ENCODE measurements around the gene ARCN1. TPM values are rescaled to one million over a fixed set of nuclear protein-coding genes. Genes with fewer than 3 reads are reported as not detected.

Gene ARCN1
- total and polyA plus RNA-seq, 2 donors (not counting 1 experiment from before 2014, with no cell fraction given) = 116 to 387 TPM

DNA sequence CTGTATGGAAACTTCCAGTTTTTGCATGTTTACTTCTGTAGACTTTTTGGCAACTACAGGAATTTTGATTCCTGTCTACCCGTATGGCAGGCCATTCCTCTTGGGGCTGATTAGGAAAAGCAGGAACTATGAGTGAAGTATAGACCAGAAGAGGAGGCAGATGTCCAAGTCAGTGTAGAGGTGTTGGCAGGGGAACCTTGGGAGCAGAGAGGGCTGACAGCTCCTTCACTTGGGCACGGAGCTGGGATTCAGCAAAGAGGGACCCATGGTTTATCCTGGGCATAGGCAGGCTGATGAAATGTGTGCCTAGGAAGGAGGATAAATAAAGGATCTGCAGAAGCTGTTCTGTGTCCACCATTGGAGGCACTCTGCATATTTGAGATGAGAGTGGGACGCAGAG lies 74.2 kb downstream of the ARCN1 start:
- no peaks in the 10 kb centered on the region for H3K9me3 ChIP-seq (ENCODE audit: control insufficient read depth, insufficient read depth, low read depth, low read length)
- no peak overlapping the region for H2AFZ ChIP-seq (ENCODE audit: low read length)
- H4K20me1 ChIP-seq (ENCODE audit: control insufficient read depth, extremely low read depth, insufficient read depth, low read length) = no peaks in the 10 kb centered on the region
- TF ChIP-seq EZH2 (IDR thresholded peaks at IDR 0.05; ENCODE audit: low read length, missing control alignments) = no peak
- TF ChIP-seq, protein P1, sequence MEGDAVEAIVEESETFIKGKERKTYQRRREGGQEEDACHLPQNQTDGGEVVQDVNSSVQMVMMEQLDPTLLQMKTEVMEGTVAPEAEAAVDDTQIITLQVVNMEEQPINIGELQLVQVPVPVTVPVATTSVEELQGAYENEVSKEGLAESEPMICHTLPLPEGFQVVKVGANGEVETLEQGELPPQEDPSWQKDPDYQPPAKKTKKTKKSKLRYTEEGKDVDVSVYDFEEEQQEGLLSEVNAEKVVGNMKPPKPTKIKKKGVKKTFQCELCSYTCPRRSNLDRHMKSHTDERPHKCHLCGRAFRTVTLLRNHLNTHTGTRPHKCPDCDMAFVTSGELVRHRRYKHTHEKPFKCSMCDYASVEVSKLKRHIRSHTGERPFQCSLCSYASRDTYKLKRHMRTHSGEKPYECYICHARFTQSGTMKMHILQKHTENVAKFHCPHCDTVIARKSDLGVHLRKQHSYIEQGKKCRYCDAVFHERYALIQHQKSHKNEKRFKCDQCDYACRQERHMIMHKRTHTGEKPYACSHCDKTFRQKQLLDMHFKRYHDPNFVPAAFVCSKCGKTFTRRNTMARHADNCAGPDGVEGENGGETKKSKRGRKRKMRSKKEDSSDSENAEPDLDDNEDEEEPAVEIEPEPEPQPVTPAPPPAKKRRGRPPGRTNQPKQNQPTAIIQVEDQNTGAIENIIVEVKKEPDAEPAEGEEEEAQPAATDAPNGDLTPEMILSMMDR (conservative IDR thresholded peaks at IDR 0.05 in 1 of 2, IDR thresholded peaks at IDR 0.05 in 1 of 2; ENCODE audit: low read depth in 1 of 2, low read length in 2 of 2) = no peak
- H3K4me1 ChIP-seq (ENCODE audit: control insufficient read depth, extremely low read depth, insufficient read depth, low read length) = no peaks in the 10 kb centered on the region
- no peak for DNase-seq (ENCODE audit: low read depth in 2 of 2)
- H3K79me2 ChIP-seq (ENCODE audit: control insufficient read depth, insufficient read depth, low read length) = no peaks in the 10 kb centered on the region
- H3K4me2 ChIP-seq (ENCODE audit: extremely low read depth, insufficient read depth, low read length) = no peak overlapping the region
- H3K9ac ChIP-seq (ENCODE audit: insufficient read depth, low read length) = no peak overlapping the region
- peaks cover 44% of the 10 kb centered on the region for H3K36me3 ChIP-seq (ENCODE audit: control insufficient read depth, insufficient read depth, low read length)
- H3K4me3 ChIP-seq (replicated peaks in 1 of 4; ENCODE audit: control extremely low read depth in 1 of 4, insufficient read depth in 1 of 4, low read depth in 3 of 4, low read length in 4 of 4) = no peak overlapping the region
- H3K27me3 ChIP-seq (ENCODE audit: control insufficient read depth, insufficient read depth, low read length) = no peaks in the 10 kb centered on the region
- H3K27ac ChIP-seq (ENCODE audit: insufficient read depth, low read length) = no peak overlapping the region

DNA sequence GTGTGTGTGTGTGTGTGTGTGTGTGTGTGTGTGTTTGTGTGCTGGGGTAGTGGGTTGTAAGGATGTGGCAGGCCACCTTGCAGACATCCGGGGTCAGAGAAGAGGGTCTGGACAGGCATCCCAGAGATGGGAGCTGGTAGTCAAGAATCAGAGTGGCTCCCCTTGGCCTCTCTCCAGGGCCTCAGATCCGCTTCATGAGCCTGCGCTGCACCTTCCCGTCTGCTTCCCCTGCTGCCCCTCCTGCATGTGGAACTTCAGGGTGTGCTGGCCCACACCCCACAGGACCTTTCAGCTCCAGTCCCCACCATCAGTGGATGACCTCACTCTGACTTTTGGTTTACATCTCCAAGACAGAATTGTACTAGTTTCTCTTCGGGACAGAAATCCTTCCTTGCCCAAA lies 76.1 kb downstream of the ARCN1 start:
- Histone ChIP-seq H3K36me3 (ENCODE audit: control insufficient read depth, insufficient read depth, low read length) (peaks cover 40% of the 10 kb centered on the region), H2AFZ (ENCODE audit: low read length) (no peak overlapping the region), H3K79me2 (ENCODE audit: control insufficient read depth, insufficient read depth, low read length) (no peaks in the 10 kb centered on the region), H3K27me3 (ENCODE audit: control insufficient read depth, insufficient read depth, low read length) (no peaks in the 10 kb centered on the region), H4K20me1 (ENCODE audit: control insufficient read depth, extremely low read depth, insufficient read depth, low read length) (no peaks in the 10 kb centered on the region), H3K9ac (ENCODE audit: insufficient read depth, low read length) (no peak overlapping the region), H3K4me1 (ENCODE audit: control insufficient read depth, extremely low read depth, insufficient read depth, low read length) (no peaks in the 10 kb centered on the region), H3K4me3 (replicated peaks in 1 of 4; ENCODE audit: control extremely low read depth in 1 of 4, insufficient read depth in 1 of 4, low read depth in 3 of 4, low read length in 4 of 4) (no peak overlapping the region), H3K4me2 (ENCODE audit: extremely low read depth, insufficient read depth, low read length) (no peak overlapping the region), H3K27ac (ENCODE audit: insufficient read depth, low read length) (no peak overlapping the region), H3K9me3 (ENCODE audit: control insufficient read depth, insufficient read depth, low read depth, low read length) (no peaks in the 10 kb centered on the region)
- TF ChIP-seq, protein P1 (conservative IDR thresholded peaks at IDR 0.05 in 1 of 2, IDR thresholded peaks at IDR 0.05 in 1 of 2; ENCODE audit: low read depth in 1 of 2, low read length in 2 of 2) = no peak
- no peak for TF ChIP-seq EZH2 (IDR thresholded peaks at IDR 0.05; ENCODE audit: low read length, missing control alignments)
- no peak for DNase-seq (ENCODE audit: low read depth in 2 of 2)

DNA sequence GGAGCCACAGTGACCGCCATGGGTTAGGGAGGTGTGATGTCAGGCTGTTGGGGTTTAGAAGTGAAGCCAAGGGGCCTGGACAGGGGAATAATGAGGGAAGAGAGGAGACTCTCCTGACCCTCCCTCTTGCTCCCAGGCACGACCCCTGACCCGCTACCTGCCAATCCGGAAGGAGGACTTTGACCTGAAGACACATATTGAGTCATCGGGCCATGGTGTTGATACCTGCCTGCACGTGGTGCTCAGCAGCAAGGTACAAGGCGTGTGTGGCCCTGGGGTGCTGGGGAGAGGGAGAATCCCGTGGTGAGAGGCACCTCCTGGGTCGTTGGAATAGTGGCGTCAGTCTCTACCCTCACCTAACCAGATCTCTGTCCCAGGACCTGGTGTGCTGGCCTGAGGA lies 77.7 kb downstream of the ARCN1 start:
- H3K36me3 ChIP-seq (ENCODE audit: control insufficient read depth, insufficient read depth, low read length) = peaks cover 30% of the 10 kb centered on the region
- no peaks in the 10 kb centered on the region for H3K27me3 ChIP-seq (ENCODE audit: control insufficient read depth, insufficient read depth, low read length)
- H3K4me2 ChIP-seq (ENCODE audit: extremely low read depth, insufficient read depth, low read length) = no peak overlapping the region
- H2AFZ ChIP-seq (ENCODE audit: low read length) = no peak overlapping the region
- H3K79me2 ChIP-seq (ENCODE audit: control insufficient read depth, insufficient read depth, low read length) = no peaks in the 10 kb centered on the region
- H4K20me1 ChIP-seq (ENCODE audit: control insufficient read depth, extremely low read depth, insufficient read depth, low read length) = no peaks in the 10 kb centered on the region
- H3K9me3 ChIP-seq (ENCODE audit: control insufficient read depth, insufficient read depth, low read depth, low read length) = no peaks in the 10 kb centered on the region
- H3K4me1 ChIP-seq (ENCODE audit: control insufficient read depth, extremely low read depth, insufficient read depth, low read length) = no peaks in the 10 kb centered on the region
- TF ChIP-seq, protein P1 (conservative IDR thresholded peaks at IDR 0.05 in 1 of 2, IDR thresholded peaks at IDR 0.05 in 1 of 2; ENCODE audit: low read depth in 1 of 2, low read length in 2 of 2) = no peak
- no peak for TF ChIP-seq EZH2 (IDR thresholded peaks at IDR 0.05; ENCODE audit: low read length, missing control alignments)
- H3K9ac ChIP-seq (ENCODE audit: insufficient read depth, low read length) = no peak overlapping the region
- no peak for DNase-seq (ENCODE audit: low read depth in 2 of 2)
- no peak overlapping the region for H3K27ac ChIP-seq (ENCODE audit: insufficient read depth, low read length)
- H3K4me3 ChIP-seq (replicated peaks in 1 of 4; ENCODE audit: control extremely low read depth in 1 of 4, insufficient read depth in 1 of 4, low read depth in 3 of 4, low read length in 4 of 4) = no peak overlapping the region
